ENCODE data around the gene VRK1.

DNA sequence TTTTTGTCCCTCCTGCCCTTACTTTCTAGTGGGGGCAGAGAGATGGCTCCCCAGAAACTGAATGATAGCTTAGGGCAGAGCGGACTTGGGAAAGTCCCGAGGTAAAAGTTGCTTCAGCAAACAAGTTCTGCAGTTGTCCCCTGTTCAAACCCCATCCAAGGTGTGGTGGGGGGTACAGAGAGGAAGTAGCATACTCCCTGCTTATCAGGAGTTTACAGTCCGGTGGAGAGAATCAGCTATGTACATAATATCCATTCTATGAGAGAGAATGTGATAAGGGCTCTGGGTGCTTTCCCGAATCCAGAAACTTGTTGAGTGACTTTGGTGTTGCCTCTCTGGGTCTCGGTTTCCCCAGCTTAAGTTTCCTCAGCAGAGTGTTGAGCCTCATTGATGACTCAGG is 40.4 kb upstream of the VRK1 start:
- TF ChIP-seq, protein P1, sequence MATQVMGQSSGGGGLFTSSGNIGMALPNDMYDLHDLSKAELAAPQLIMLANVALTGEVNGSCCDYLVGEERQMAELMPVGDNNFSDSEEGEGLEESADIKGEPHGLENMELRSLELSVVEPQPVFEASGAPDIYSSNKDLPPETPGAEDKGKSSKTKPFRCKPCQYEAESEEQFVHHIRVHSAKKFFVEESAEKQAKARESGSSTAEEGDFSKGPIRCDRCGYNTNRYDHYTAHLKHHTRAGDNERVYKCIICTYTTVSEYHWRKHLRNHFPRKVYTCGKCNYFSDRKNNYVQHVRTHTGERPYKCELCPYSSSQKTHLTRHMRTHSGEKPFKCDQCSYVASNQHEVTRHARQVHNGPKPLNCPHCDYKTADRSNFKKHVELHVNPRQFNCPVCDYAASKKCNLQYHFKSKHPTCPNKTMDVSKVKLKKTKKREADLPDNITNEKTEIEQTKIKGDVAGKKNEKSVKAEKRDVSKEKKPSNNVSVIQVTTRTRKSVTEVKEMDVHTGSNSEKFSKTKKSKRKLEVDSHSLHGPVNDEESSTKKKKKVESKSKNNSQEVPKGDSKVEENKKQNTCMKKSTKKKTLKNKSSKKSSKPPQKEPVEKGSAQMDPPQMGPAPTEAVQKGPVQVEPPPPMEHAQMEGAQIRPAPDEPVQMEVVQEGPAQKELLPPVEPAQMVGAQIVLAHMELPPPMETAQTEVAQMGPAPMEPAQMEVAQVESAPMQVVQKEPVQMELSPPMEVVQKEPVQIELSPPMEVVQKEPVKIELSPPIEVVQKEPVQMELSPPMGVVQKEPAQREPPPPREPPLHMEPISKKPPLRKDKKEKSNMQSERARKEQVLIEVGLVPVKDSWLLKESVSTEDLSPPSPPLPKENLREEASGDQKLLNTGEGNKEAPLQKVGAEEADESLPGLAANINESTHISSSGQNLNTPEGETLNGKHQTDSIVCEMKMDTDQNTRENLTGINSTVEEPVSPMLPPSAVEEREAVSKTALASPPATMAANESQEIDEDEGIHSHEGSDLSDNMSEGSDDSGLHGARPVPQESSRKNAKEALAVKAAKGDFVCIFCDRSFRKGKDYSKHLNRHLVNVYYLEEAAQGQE (IDR thresholded peaks at IDR 0.05; ENCODE audit: insufficient read depth in 1 of 2, low read depth in 2 of 2, low read length in 1 of 2) = no peak
- TF ChIP-seq, protein P2, sequence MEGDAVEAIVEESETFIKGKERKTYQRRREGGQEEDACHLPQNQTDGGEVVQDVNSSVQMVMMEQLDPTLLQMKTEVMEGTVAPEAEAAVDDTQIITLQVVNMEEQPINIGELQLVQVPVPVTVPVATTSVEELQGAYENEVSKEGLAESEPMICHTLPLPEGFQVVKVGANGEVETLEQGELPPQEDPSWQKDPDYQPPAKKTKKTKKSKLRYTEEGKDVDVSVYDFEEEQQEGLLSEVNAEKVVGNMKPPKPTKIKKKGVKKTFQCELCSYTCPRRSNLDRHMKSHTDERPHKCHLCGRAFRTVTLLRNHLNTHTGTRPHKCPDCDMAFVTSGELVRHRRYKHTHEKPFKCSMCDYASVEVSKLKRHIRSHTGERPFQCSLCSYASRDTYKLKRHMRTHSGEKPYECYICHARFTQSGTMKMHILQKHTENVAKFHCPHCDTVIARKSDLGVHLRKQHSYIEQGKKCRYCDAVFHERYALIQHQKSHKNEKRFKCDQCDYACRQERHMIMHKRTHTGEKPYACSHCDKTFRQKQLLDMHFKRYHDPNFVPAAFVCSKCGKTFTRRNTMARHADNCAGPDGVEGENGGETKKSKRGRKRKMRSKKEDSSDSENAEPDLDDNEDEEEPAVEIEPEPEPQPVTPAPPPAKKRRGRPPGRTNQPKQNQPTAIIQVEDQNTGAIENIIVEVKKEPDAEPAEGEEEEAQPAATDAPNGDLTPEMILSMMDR (IDR thresholded peaks at IDR 0.05) = no peak
- TF ChIP-seq POLR2AphosphoS5 (IDR thresholded peaks at IDR 0.05; ENCODE audit: low read depth, low read length) (no peak), SIN3A (IDR thresholded peaks at IDR 0.05; ENCODE audit: borderline replicate concordance, insufficient read depth, low read depth, low read length) (no peak)

Measured in Panc1 (cell line).